ENCODE measurements around the gene MTHFSD.

DNA sequence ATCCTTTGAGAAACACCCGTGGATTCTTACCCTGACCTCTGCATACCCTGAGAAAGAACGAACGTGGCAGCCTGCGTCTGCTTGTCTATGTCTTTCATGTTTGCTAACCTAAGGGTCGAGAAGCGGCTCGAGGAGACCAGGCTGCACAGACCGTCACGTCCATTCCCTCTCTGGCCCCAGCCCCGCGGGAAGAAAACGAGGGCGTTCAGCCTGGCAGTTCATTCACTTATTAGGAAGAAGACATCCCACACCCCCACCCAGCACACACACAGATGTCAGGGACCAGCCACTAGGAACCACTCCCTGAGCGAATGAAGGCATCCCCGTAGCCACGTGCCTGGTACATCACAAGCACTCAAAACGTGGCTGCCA, 655 bp upstream of the MTHFSD start:
- TF ChIP-seq, protein P1, sequence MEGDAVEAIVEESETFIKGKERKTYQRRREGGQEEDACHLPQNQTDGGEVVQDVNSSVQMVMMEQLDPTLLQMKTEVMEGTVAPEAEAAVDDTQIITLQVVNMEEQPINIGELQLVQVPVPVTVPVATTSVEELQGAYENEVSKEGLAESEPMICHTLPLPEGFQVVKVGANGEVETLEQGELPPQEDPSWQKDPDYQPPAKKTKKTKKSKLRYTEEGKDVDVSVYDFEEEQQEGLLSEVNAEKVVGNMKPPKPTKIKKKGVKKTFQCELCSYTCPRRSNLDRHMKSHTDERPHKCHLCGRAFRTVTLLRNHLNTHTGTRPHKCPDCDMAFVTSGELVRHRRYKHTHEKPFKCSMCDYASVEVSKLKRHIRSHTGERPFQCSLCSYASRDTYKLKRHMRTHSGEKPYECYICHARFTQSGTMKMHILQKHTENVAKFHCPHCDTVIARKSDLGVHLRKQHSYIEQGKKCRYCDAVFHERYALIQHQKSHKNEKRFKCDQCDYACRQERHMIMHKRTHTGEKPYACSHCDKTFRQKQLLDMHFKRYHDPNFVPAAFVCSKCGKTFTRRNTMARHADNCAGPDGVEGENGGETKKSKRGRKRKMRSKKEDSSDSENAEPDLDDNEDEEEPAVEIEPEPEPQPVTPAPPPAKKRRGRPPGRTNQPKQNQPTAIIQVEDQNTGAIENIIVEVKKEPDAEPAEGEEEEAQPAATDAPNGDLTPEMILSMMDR (IDR thresholded peaks at IDR 0.05; ENCODE audit: poor library complexity) = no peak
- no peak for TF ChIP-seq EZH2 (IDR thresholded peaks at IDR 0.05; ENCODE audit: borderline replicate concordance)
- no peak for TF ChIP-seq EZH2phosphoT487 (IDR thresholded peaks at IDR 0.05; ENCODE audit: low read depth, severe bottlenecking, unreplicated experiment)
